ENCODE data around the gene C1orf21. TPM values are rescaled to one million over a fixed set of nuclear protein-coding genes. Genes with fewer than 3 reads are reported as not detected.
A peak's percentile ranks its signal among the peaks of the same experiment; 100 is the strongest.

The C1orf21 gene
- total RNA-seq, 1 donor, result 47.3 TPM

DNA sequence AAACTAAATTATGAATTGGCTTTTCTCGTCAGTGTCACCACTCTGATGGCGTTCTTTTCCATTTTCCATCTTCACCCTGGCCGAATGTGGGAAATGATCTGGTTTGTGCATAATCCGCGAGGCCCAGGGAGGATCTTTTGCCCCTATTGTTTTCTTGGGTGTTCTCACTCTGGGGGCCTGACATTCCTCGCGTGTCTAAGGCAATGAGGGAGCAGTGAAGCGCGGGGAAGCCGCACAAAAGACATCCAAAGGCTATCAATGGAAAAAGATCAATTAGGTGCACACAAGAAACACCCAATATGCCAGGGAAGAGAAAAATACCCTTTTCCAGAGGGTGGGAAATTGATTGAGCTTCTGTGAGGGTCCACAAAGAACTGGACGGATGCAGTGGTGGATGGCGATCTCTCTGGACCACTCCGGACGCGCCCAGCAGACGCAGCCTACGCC lies 941 bp upstream of the C1orf21 start:
- no peak for TF ChIP-seq CTCF (IDR thresholded peaks at IDR 0.05; ENCODE audit: insufficient read depth, low read length)
- H3K4me3 ChIP-seq (ENCODE audit: low read depth, low read length), result peak overlapping the region; percentile 82
- no peak for DNase-seq (ENCODE audit: low read depth)

DNA sequence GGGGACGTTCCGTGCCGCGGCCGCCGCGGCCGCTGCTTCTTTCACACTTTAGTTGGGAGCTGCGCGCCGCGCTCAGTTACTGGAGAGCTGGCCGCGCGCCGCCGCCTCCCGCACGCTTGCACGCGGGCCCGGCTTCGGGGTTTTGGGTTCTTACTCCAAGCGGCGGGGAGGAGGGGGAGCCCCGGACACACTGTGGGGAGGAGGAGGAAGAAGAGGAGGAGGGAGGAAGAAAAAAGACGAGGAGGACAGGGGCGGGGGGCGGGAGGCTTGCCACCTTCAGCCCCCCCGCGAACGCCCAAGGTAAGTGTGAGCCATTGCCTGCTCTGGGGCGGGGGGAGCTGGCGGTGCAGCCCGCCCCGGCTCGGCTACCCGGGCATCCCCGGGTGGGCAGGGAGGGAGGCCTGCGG lies 243 bp downstream of the C1orf21 start:
- peak overlapping the region; percentile 82 for H3K4me3 ChIP-seq (ENCODE audit: low read depth, low read length)
- DNase-seq (ENCODE audit: low read depth), result no peak
- TF ChIP-seq CTCF (IDR thresholded peaks at IDR 0.05; ENCODE audit: insufficient read depth, low read length), result no peak

DNA sequence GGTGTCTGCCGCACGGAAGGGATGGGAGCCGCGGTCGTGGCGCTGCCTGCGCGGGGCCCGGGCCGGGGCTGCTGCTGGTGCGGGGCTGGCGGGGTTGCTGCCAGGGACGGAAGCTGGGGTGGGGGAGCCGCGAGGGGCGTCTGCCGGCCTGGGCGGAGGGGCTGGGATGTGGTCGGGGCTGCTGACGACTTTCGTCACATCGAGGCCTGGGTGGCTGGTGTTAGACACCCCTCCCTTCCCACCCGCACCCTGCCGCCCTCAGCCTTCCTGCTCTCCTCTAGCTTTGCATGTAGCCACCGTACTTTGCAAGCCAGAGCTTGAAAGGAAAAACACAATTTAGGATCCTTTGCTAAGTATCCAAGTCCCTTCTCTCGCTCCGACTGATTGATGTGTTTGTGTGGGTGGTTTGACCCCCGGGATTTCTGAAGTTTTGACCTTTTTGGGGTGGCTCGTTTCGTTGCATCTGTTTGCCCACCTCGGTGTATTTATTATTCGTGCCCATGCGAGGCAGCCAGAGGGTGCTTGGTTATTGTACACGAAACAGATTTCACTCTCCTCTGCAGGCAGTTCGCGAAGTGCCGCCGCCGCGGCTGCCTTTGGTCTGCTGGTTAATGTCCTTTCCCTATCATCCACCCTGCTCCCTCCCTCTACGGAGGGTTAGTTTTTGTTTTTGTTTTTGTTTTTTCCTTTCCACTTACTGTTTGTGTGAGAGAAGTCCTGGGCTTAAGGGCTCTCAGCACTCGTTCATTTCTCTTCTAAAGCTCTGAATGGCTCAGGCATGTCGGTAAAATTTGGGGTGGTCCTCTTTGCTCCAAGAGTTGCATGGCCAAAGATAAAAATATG lies 868 bp downstream of the C1orf21 start:
- TF ChIP-seq CTCF (IDR thresholded peaks at IDR 0.05; ENCODE audit: insufficient read depth, low read length), result no peak
- peak overlapping the region; percentile 82 for H3K4me3 ChIP-seq (ENCODE audit: low read depth, low read length)
- DNase-seq (ENCODE audit: low read depth), result peak; percentile 39

GRCh38 chr1:184388319-184388889 lies 1.6 kb downstream of the C1orf21 start:
- DNase-seq (ENCODE audit: low read depth), result peak; percentile 83
- peak overlapping the region; percentile 82 for H3K4me3 ChIP-seq (ENCODE audit: low read depth, low read length)
- no peak for TF ChIP-seq CTCF (IDR thresholded peaks at IDR 0.05; ENCODE audit: insufficient read depth, low read length)

DNA sequence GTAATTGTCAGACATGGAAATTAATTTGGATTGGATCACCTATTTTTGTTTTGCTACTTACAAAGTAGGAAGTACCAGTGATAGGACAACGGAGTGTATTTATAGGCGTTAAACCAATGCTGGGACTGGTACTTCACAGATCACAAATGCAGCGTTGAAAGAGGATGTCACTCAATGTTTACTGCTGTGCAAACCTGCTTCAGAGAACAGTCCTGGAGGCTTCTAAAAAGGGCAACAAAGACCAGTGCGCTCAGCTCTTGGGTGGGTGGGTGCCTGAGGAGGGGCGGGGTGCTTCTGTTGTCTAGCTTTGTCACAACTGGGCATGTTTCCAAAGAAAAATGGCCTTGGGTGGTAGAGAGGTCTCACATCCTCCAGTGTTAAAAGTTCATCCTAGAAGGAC lies 2.1 kb downstream of the C1orf21 start:
- DNase-seq (ENCODE audit: low read depth), result no peak
- TF ChIP-seq CTCF (IDR thresholded peaks at IDR 0.05; ENCODE audit: insufficient read depth, low read length), result no peak
- peak overlapping the region; percentile 82 for H3K4me3 ChIP-seq (ENCODE audit: low read depth, low read length)

DNA sequence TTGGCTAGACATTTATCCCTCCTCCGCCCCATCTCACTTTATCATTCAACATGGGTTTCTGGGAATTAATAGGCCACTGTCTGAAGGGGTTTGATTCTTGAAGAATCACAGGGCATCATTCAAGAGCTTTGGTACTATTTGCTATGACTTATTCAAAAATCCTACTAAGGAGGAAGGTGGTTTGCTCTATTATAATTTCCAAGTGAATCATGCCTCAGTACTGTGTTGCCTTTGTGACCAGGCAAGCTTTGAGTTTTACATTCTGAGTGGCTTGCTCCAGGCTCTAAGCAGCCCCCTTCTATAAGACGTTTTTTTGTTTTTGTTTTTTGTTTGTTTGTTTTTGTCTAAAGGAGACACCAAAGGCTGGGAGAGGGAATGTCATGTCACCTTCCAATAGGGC lies 2.6 kb downstream of the C1orf21 start:
- peak; percentile 22 for DNase-seq (ENCODE audit: low read depth)
- H3K4me3 ChIP-seq (ENCODE audit: low read depth, low read length), result peak overlapping the region; percentile 3
- TF ChIP-seq CTCF (IDR thresholded peaks at IDR 0.05; ENCODE audit: insufficient read depth, low read length), result no peak

All from fibroblast of the aortic adventitia (primary cell).